ENCODE results near the gene SGMS2.
"Not testable (repeated sequence)": the region's sequence is repeated elsewhere in the genome, so short reads cannot be mapped to it uniquely, and the experiment has no call there.

SGMS2 gene

GRCh38 chr4:107870916-107871786, 46.4 kb downstream of the SGMS2 start:
- DNase-seq = no peak

- DNase-seq = no peak
Observed at GRCh38 chr4:107874024-107874423, 49.3 kb downstream of the SGMS2 start.

- DNase-seq = peak; percentile 26
Observed at GRCh38 chr4:107876099-107876498, 51.4 kb downstream of the SGMS2 start.

- DNase-seq = no peak
Observed at GRCh38 chr4:107877361-107877760, 52.6 kb downstream of the SGMS2 start.

GRCh38 chr4:107885865-107886264, 61.1 kb downstream of the SGMS2 start:
- no peak for DNase-seq

- DNase-seq = no peak
Observed at GRCh38 chr4:107888237-107888636, 63.5 kb downstream of the SGMS2 start.

GRCh38 chr4:107890779-107891178, 66.0 kb downstream of the SGMS2 start:
- no peak for DNase-seq

GRCh38 chr4:107891299-107891698, 66.6 kb downstream of the SGMS2 start:
- DNase-seq = no peak

- no peak for DNase-seq
Observed at GRCh38 chr4:107893171-107894137, 68.7 kb downstream of the SGMS2 start.

GRCh38 chr4:107894138-107894603, 69.4 kb downstream of the SGMS2 start:
- no peak for DNase-seq

GRCh38 chr4:107896158-107896645, 71.5 kb downstream of the SGMS2 start:
- no peak for DNase-seq

GRCh38 chr4:107896646-107897045, 71.9 kb downstream of the SGMS2 start:
- DNase-seq = no peak

GRCh38 chr4:107897823-107898222, 73.1 kb downstream of the SGMS2 start:
- no peak for DNase-seq

GRCh38 chr4:107900067-107900466, 75.3 kb downstream of the SGMS2 start:
- no peak for DNase-seq

GRCh38 chr4:107900508-107900907, 75.8 kb downstream of the SGMS2 start:
- no peak for DNase-seq

- DNase-seq = no peak
Observed at GRCh38 chr4:107901213-107901934, 76.6 kb downstream of the SGMS2 start.

GRCh38 chr4:107902715-107903114, 78.0 kb downstream of the SGMS2 start:
- DNase-seq = no peak

GRCh38 chr4:107905082-107905481, 80.3 kb downstream of the SGMS2 start:
- DNase-seq = not testable (repeated sequence)

GRCh38 chr4:107906458-107907100, 81.8 kb downstream of the SGMS2 start:
- no peak for DNase-seq

GRCh38 chr4:107908377-107908776, 83.6 kb downstream of the SGMS2 start:
- DNase-seq = no peak

GRCh38 chr4:107913283-107913899, 88.7 kb downstream of the SGMS2 start:
- peak; percentile 31 for DNase-seq

GRCh38 chr4:107915220-107915619, 90.5 kb downstream of the SGMS2 start:
- no peak for DNase-seq

All from GF-D8 (cell line).